H4 (cell line): ENCODE measurements around the gene YPEL2. TPM values are rescaled to one million over a fixed set of nuclear protein-coding genes. Genes with fewer than 3 reads are reported as not detected.
A peak's percentile ranks its signal among the peaks of the same experiment; 100 is the strongest.

Experiments used
- DNase-seq: peaks from one replicate; pipeline ENCODE4 v3.0.0-alpha.2; 2015; ENCODE audit warnings: low spot score
- total RNA-seq: library from RNA; depleted of rRNA; stranded (reverse); fragments of >200 nt; shearing (Covaris generic); gene quantifications from 2 replicates; pipeline ENCODE4 v1.2.3, GENCODE V29; 2014; rRNA removed

The YPEL2 gene
- total RNA-seq, 1 experiment from 2014 or later = 1.9 TPM

- no peak for DNase-seq
Measured at GRCh38 chr17:59432657-59433056, 101.2 kb downstream of the YPEL2 start.

DNA sequence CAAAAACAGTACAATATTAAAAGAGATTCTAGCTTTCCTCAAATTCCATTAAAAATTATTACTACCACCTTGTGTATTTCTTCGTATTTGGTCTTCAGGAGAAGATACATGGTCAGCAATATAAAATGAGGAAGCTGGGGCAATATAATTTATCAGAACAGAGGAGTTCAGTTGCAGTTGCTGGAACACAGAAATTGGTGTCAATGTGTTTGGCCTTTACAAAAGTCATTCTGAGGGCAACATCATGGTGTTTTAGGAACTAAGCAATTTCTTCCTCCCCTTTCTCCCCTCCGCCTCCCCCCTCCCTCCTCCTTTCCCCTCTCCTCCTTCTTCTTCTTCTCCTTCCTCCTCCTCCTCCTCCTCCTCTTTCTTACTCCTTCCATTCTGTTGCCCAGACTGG is 102.1 kb downstream of the YPEL2 start:
- DNase-seq = no peak

DNA sequence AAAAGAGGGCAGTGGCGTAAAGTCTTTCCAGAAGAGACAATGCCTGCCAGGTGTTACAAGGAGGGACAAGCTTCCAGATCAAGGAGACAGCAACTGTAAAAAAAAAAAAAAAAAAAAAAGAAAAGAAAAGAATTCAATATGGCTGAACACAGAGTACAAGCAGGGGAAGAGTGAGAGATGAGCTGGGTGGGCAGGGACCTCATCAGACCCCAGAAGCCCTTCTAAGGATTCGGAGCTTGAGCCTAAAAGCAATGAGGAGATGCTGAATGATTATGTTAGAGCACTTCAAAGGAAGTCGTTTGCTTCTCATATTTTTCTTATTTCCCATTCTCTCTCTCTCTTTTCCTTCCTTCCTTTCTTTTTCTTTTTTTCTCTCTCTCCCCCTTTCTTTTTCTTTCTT is 103.0 kb downstream of the YPEL2 start:
- DNase-seq = no peak

- DNase-seq = no peak
Measured at GRCh38 chr17:59435238-59435637, 103.8 kb downstream of the YPEL2 start.

GRCh38 chr17:59436900-59437299 is 105.4 kb downstream of the YPEL2 start:
- no peak for DNase-seq

GRCh38 chr17:59437791-59438281 is 106.4 kb downstream of the YPEL2 start:
- DNase-seq = no peak

DNA sequence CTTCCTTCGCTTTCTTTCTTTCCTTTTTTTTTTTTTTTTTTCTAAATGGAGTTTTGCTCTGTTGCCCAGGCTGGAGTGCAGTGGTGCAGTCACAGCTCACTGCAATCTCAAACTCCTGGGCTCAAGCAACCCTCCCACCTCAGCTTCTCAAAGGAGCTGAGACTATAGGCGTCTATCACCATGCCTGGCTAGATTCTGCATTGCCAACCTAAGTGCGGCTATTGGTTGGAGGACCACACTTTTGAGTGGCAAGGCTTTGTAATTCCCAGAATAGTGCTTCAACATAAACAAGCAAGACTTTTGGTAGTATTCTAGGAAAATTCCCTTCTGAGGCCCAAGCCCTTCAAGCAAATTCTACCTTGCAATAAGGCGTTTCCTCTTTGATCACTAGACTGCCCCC is 107.8 kb downstream of the YPEL2 start:
- no peak for DNase-seq

DNA sequence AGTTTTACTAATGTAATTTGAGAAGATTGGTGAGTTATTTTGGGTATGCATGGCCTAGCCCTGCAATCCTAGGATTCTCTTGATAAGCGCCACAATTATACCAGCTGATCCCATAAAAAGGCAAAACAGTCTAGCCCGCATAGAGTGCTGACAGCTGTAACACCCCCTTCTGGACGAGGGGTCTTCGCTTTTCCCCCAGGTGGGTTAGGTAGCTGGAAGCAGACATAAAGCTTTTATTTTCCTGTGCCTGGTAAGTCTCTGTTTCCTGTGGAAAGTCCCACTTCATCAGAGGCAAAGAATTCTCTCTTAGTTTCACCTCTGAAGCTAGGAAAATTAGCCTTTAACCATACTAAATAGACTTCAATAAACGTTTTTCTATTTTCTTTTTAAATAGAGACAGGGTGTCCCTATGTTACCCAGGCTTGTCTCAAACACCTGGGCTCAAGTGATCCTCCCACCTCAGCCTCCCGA is 108.3 kb downstream of the YPEL2 start:
- DNase-seq = no peak

DNA sequence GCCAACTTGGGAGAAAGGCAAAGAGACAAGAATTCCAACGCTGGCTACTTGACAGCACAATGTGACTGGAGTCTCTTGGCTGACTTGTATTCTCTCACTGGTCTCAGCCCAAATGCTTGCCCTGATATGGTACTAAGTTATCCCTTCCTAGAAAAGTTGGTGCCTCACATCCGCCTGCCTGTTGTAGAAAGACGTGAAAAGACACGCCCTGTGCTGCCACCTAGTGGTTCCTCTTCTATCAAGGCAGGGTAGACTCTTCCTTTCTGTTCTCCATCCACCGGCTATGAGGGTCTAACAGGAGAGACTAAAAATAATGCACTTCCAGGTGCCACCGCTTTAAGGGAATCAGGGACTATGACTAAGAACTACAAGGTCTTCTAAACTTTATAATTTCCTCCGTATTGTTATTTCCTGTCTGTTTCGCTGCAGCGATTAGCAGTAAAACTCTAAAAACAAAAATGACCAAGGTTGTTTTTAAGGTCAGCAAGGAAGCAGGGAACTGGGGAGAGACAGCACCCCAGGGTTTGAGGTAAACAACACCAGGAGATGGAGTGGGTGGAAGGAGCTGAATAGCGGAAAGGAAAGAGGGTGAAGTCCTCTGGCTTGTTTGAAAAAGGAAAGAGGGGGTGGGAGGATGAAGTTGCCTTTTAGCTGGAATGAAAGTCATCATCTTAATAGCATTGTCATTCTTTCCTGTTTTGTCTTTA is 109.5 kb downstream of the YPEL2 start:
- peak; percentile 89 for DNase-seq

GRCh38 chr17:59441464-59442096 is 110.1 kb downstream of the YPEL2 start:
- DNase-seq = no peak

GRCh38 chr17:59443106-59443505 is 111.7 kb downstream of the YPEL2 start:
- no peak for DNase-seq

Other genes starting within 250 kb of the YPEL2 start
- gene TRIM37, start 224.8 kb upstream of the YPEL2 start, total RNA-seq = 29.0 and 35.7 TPM in 2 replicates
- 122 and 153 TPM in 2 replicates for gene SKA2, start 176.5 kb upstream of the YPEL2 start, total RNA-seq
- gene PRR11, start 175.9 kb upstream of the YPEL2 start, total RNA-seq = 13.0 and 14.7 TPM in 2 replicates
- 21.8 and 23.5 TPM in 2 replicates for gene SMG8, start 121.6 kb upstream of the YPEL2 start, total RNA-seq
- gene GDPD1, start 111.1 kb upstream of the YPEL2 start, total RNA-seq = 3.7 and 7.4 TPM in 2 replicates
- 72.0 and 75.0 TPM in 2 replicates for gene DHX40, start 234.0 kb downstream of the YPEL2 start, total RNA-seq